GM19238 (cell line): ENCODE measurements around the gene DQX1.

Experiments
- DNase-seq: peaks from one replicate; pipeline ENCODE4 v3.0.0; 2011; ENCODE audit warnings: low spot score; ENCODE audit not compliant: insufficient read length

Gene DQX1

GRCh38 chr2:74532222-74532621, 6.2 kb upstream of the DQX1 start:
- DNase-seq, result no peak

- DNase-seq, result no peak
Measured at GRCh38 chr2:74531666-74532065, 5.6 kb upstream of the DQX1 start.

GRCh38 chr2:74530239-74531187, 4.5 kb upstream of the DQX1 start:
- DNase-seq, result peak; percentile 72

GRCh38 chr2:74529357-74530238, 3.6 kb upstream of the DQX1 start, which contains the start of the genes AUP1 and HTRA2:
AUP1 (minus strand) TSS chr2:74529706; CDS start chr2:74529629, 77 bp downstream.
HTRA2 (plus strand) TSS chr2:74529933; CDS start chr2:74530007, 74 bp downstream.
- DNase-seq, result peak; percentile 99

- no peak for DNase-seq
Measured at GRCh38 chr2:74528600-74529356, 2.7 kb upstream of the DQX1 start.

- no peak for DNase-seq
Measured at GRCh38 chr2:74527741-74528140, 1.7 kb upstream of the DQX1 start.

GRCh38 chr2:74526649-74527230, 709 bp upstream of the DQX1 start:
- no peak for DNase-seq

GRCh38 chr2:74524955-74525716, 895 bp downstream of the DQX1 start:
- DNase-seq, result no peak

- no peak for DNase-seq
Measured at GRCh38 chr2:74524005-74524404, 2.0 kb downstream of the DQX1 start.

GRCh38 chr2:74522516-74522915, 3.5 kb downstream of the DQX1 start:
- no peak for DNase-seq

GRCh38 chr2:74516650-74517049, 9.4 kb downstream of the DQX1 start:
- no peak for DNase-seq

GRCh38 chr2:74515981-74516633, 9.9 kb downstream of the DQX1 start:
- peak; percentile 91 for DNase-seq

GRCh38 chr2:74515271-74515980, 10.6 kb downstream of the DQX1 start:
- DNase-seq, result no peak

- DNase-seq, result no peak
Measured at GRCh38 chr2:74514368-74515270, 11.4 kb downstream of the DQX1 start, which contains the start of gene TLX2. TLX2 (plus strand) TSS chr2:74514450; CDS start chr2:74514807, 357 bp downstream.

GRCh38 chr2:74513605-74514367, 12.2 kb downstream of the DQX1 start:
- DNase-seq, result no peak

- DNase-seq, result no peak
Measured at GRCh38 chr2:74512744-74513604, 13.1 kb downstream of the DQX1 start.
